ENCODE data around the gene EFS. TPM values are rescaled to one million over a fixed set of nuclear protein-coding genes. Genes with fewer than 3 reads are reported as not detected.

EFS gene
- total RNA-seq, 1 experiment from 2014 or later, result 0.36 TPM

DNA sequence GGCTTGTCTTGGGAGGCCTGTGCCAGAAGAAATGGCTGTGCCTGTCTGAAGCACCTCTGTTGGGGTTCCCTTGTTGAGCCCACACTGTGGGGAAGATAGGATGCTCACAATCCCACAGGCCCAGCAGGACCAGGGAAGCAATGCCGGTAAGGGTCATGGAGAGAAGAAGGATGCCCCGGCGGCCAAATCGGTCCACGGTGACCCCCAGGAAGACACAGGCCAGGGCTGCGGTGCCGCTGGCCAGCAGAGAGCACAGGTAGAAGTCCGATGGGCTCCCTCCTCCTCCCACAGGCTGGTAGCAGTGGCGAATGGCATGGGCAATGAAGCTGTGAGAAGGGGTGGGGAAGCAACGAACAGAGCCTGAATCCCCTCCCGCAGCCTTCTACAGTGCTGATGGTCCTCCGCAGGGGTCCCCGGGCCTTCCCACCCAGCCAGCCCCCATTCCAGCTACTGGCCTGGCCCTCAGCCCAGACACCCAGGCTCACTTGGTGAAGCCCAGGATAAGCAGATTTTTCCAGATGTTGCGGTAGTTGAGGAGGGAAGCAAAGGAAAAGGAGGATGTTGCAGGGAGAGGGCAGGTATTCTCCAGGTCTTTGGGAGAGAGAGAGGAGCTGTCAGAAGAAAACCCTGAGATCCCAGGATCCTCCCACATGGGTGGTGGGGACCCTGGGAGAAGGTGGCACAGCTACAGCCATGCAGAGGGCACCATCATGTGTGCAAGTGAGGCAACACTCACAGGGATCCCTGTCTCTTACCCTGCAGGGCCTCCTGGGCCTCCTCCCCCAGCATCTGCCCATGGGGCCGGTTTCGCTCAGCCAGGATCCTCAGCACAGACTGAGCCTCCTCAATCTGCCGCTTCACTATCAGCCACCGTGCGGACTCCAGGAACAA, 17.3 kb downstream of the EFS start:
- POLR2A ChIA-PET (ENCODE audit: unreplicated experiment), result no interaction called here
- no peaks in the 10 kb centered on the region for H3K79me2 ChIP-seq (ENCODE audit: low read length)
- BruUV-seq (replicated peaks), result no TSS peak

GRCh38 chr14:23346693-23347405, 18.1 kb downstream of the EFS start:
- no TSS peak for BruUV-seq (replicated peaks)
- ChIA-PET POLR2A (ENCODE audit: unreplicated experiment) (no interaction called here), CTCF (no interaction called here)
- no peaks in the 10 kb centered on the region for H3K27me3 ChIP-seq (ENCODE audit: low read length)
- no peaks in the 10 kb centered on the region for H3F3A ChIP-seq (ENCODE audit: low read length, unreplicated experiment)
- H2AFZ ChIP-seq (ENCODE audit: low read length), result no peak overlapping the region
- no peaks in the 10 kb centered on the region for H3K36me3 ChIP-seq (ENCODE audit: low read depth, low read length)
- ATAC-seq, result no peak
- H3K9ac ChIP-seq (ENCODE audit: low read length), result no peak overlapping the region
- TF ChIP-seq EZH2phosphoT487 (IDR thresholded peaks at IDR 0.05; ENCODE audit: borderline replicate concordance, low read length) (no peak), EZH2 (IDR thresholded peaks at IDR 0.05; ENCODE audit: low read length, unreplicated experiment) (no peak), CTCF (conservative IDR thresholded peaks at IDR 0.05; ENCODE audit: low read depth, low read length) (no peak)
- H4K20me1 ChIP-seq (ENCODE audit: low read length), result no peaks in the 10 kb centered on the region
- H3K4me1 ChIP-seq (ENCODE audit: insufficient read depth, low read length), result no peaks in the 10 kb centered on the region
- H3K9me2 ChIP-seq (replicated peaks; ENCODE audit: low read length), result no peaks in the 10 kb centered on the region
- no peak overlapping the region for H3K27ac ChIP-seq (ENCODE audit: low read length)
- no peak overlapping the region for H3K4me3 ChIP-seq (ENCODE audit: low read length)
- H3K4me2 ChIP-seq (ENCODE audit: low read length), result no peak overlapping the region
- no peaks in the 10 kb centered on the region for H3K9me3 ChIP-seq (ENCODE audit: low read length)
- DNase-seq, result no peak
- H3K79me2 ChIP-seq (ENCODE audit: low read length), result no peaks in the 10 kb centered on the region
- intact Hi-C loops (cut with micrococcal nuclease), result no loop called here

More for the DNA sequence above, 17.3 kb downstream of the EFS start:
- TF ChIP-seq CTCF (conservative IDR thresholded peaks at IDR 0.05; ENCODE audit: low read depth, low read length) (no peak), EZH2 (IDR thresholded peaks at IDR 0.05; ENCODE audit: low read length, unreplicated experiment) (no peak), EZH2phosphoT487 (IDR thresholded peaks at IDR 0.05; ENCODE audit: borderline replicate concordance, low read length) (no peak)
- Histone ChIP-seq H3F3A (ENCODE audit: low read length, unreplicated experiment) (no peaks in the 10 kb centered on the region), H3K9me2 (replicated peaks; ENCODE audit: low read length) (no peaks in the 10 kb centered on the region), H3K27me3 (ENCODE audit: low read length) (no peaks in the 10 kb centered on the region), H4K20me1 (ENCODE audit: low read length) (no peaks in the 10 kb centered on the region), H3K4me2 (ENCODE audit: low read length) (no peak overlapping the region), H3K4me1 (ENCODE audit: insufficient read depth, low read length) (no peaks in the 10 kb centered on the region), H3K27ac (ENCODE audit: low read length) (no peak overlapping the region), H3K4me3 (ENCODE audit: low read length) (no peak overlapping the region), H3K36me3 (ENCODE audit: low read depth, low read length) (no peaks in the 10 kb centered on the region), H3K9me3 (ENCODE audit: low read length) (no peaks in the 10 kb centered on the region), H3K9ac (ENCODE audit: low read length) (no peak overlapping the region), H2AFZ (ENCODE audit: low read length) (no peak overlapping the region)
- ATAC-seq, result no peak
- CTCF ChIA-PET, result no interaction called here
- intact Hi-C loops (cut with micrococcal nuclease), result no loop called here
- DNase-seq, result no peak
